IPS-18c (cell line): ENCODE results near the gene ATP6V1G1.
"Not testable (repeated sequence)": the region's sequence is repeated elsewhere in the genome, so short reads cannot be mapped to it uniquely, and the experiment has no call there.

Experiments used
- H3K4me3 ChIP-seq: 2 replicates; pipeline ENCODE4 v1.7.0; 2013; ENCODE audit warnings: low read depth, mild to moderate bottlenecking, low read length, moderate library complexity; ENCODE audit not compliant: insufficient read depth
- H3K9me3 ChIP-seq: one replicate; pipeline ENCODE4 v1.6.1; 2013; ENCODE audit warnings: mild to moderate bottlenecking, low read length, moderate library complexity; ENCODE audit not compliant: control insufficient read depth, insufficient read depth

ATP6V1G1 gene

DNA sequence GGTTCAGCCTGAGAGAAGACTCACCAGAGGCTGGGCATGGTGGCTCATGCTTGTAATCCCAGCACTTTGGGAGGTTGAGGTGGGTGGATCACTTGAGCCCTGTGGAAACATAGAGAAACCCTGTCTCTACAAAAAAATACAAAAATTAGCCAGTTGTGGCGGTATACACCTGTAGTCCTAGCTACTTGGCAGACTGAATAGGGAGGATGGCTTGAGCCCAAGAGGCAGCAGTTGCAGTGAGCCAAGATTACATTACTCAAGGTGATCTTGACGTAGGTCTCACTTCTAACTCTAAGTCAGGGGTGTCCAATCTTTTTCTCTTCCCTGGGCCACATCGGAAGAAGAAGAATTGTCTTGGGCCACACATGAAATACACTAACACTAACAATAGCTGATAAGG lies 16.2 kb upstream of the ATP6V1G1 start:
- no peaks in the 10 kb centered on the region for H3K9me3 ChIP-seq
- no peak overlapping the region for H3K4me3 ChIP-seq

DNA sequence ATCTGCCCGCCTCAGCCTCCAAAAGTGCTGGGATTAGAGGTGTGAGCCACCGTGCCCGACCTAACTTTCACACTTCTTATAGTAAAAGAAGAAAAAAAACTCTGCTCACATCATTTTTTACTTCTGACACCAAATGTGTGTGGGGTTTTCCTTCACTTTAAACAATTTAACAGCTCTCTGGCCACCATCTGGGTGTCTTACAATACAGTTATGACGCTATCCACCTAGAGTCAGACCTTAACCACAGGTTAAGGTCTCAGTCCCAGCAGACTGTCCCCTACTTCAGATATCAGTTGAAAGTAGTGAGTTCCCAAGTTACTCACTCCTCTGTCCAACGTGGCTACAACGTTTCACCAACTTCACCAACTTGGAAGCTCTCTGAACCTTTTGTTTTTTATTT lies 15.4 kb upstream of the ATP6V1G1 start:
- no peaks in the 10 kb centered on the region for H3K9me3 ChIP-seq
- H3K4me3 ChIP-seq = no peak overlapping the region

DNA sequence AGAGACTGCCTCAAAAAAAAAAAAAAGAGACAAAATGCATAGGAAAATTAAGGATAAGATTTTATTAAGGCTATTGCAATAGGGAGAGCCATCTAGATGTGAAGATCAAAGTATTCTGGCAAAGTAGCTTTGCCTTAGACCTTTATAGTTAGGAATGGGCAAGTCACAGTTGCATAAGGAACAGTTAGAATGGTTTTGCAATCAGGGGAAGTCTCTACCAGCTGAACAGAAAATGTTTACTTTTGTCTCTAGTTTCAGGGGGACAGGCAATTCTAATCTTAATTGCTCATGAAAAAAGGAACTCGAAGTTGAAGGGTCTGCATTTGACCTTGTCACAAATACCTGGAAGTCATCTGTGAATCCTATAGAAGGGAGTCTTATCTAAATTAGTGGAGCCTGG lies 13.1 kb upstream of the ATP6V1G1 start:
- Histone ChIP-seq H3K4me3 (no peak overlapping the region), H3K9me3 (no peaks in the 10 kb centered on the region)

DNA sequence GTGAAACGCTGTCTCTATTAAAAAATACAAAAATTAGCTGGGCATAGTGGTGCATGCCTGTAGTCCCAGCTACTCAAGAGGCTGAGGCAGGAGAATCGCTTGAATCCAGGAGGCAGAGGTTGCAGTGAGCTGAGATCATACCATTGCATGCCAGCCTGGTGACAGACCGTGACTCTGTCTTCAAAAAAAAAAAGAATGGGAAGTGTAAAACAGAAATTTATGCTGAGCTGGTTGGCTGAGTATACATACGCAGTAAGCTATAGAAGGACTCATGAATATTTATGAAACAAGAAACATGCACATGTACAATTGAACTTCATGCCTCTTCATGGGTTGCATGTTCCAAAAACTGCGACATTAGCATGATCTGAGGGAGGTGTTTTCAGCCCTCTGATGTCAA lies 10.8 kb upstream of the ATP6V1G1 start:
- H3K4me3 ChIP-seq, H3K9me3 ChIP-seq: not testable (repeated sequence)

GRCh38 chr9:114578134-114578533 lies 9.4 kb upstream of the ATP6V1G1 start:
- H3K9me3 ChIP-seq, H3K4me3 ChIP-seq: not testable (repeated sequence)

DNA sequence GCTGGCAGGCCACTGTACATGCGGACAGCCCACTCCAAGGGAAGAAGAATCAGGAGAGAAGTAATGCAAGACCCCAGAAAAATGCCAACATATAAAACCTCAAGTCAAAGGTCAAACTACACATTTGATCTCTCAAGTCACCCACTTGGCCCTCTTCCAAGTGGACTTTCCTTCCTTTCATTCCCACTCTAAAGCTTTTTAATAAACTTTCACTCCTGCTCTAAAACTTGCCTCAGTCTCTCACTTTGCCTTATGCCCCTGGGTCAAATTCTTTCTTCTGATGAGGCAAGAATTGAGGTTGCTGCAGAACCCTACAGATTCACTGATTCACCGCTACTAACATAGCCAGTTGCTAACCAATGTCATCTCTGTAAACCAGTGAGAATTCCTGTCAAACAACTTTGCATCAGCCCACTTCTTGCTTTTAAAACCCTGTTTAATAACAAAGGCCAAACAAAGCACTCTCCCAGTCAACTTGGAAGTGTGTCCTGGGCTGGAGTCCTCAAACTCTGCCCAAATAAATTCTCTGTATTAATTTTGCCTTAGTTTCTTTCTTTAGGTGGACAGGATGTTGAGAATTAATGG lies 6.9 kb upstream of the ATP6V1G1 start:
- Histone ChIP-seq H3K9me3 (no peaks in the 10 kb centered on the region), H3K4me3 (no peak overlapping the region)

- peaks cover 3% of the 10 kb centered on the region for H3K9me3 ChIP-seq
- H3K4me3 ChIP-seq = no peak overlapping the region
Measured at GRCh38 chr9:114583371-114584155, 4.0 kb upstream of the ATP6V1G1 start.

GRCh38 chr9:114588210-114588609 lies 641 bp downstream of the ATP6V1G1 start:
- peaks cover 3% of the 10 kb centered on the region for H3K9me3 ChIP-seq
- H3K4me3 ChIP-seq = peak overlapping the region; percentile 99

- Histone ChIP-seq H3K9me3 (peaks cover 3% of the 10 kb centered on the region), H3K4me3 (peak overlapping the region; percentile 99)
Measured at GRCh38 chr9:114588651-114589526, 1.3 kb downstream of the ATP6V1G1 start.

DNA sequence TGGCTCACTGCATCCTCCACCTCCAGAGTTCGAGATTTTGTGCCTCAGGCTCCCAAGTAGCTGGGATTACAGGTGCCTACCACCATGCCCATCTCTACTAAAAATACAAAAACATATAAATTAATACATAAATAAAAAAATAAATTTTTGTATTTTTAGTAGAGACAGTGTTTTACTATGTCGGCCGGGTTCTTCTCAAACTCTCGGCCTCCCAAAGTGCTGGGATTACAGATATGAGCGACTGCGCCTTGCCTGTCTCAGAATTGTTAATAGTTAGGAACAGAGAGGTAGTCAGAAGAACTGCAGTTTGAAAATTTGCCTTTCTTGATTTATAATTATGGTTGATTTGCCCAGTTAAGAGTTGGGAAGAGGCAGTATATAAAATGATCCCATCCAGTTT lies 2.8 kb downstream of the ATP6V1G1 start:
- Histone ChIP-seq H3K4me3 (no peak overlapping the region), H3K9me3 (peaks cover 3% of the 10 kb centered on the region)

DNA sequence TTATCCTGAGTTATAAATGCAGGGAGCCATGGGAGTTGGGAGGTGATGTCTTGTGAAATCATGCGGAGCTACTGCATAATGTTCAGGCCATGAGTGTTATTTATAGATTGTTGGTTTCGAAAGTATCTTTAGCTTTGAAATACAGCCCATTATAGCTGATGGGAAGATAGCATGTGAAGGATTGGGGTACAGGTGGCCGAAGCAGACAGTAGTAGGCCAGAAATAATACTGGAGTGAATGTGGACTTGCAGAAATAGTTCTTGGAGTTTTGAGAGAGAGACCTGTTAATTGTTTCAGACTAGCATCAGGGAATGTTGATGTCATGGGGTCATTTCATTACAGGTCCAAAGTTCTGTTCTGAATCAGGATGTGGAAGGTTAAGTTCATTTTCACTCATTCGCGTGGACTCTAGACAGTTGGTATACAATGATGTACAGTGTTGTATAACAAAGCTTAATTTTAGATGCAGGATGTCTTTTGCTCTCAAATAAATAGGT lies 3.8 kb downstream of the ATP6V1G1 start:
- Histone ChIP-seq H3K4me3 (no peak overlapping the region), H3K9me3 (peaks cover 3% of the 10 kb centered on the region)

GRCh38 chr9:114591849-114592248 lies 4.3 kb downstream of the ATP6V1G1 start:
- Histone ChIP-seq H3K4me3 (no peak overlapping the region), H3K9me3 (peaks cover 3% of the 10 kb centered on the region)

- Histone ChIP-seq H3K9me3 (peaks cover 3% of the 10 kb centered on the region), H3K4me3 (no peak overlapping the region)
Measured at GRCh38 chr9:114592356-114592755, 4.8 kb downstream of the ATP6V1G1 start.

DNA sequence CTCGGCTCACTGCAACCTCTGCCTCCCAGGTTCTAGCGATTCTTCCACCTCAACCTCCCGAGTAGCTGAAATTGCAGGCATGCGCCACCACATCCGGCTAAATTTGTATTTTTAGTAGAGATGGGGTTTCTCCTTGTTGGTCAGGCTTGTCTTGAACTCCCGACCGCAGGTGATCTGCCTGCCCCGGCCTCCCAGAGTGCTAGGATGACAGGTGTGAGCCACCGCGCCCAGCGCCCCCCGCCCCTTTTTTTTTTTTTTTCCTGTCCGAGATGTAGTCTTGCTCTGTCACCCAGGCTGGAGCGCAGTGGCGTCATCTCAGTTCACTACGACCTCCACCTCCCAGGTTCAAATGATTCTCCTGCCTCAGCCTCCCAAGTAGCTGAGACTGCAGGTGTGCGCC lies 6.6 kb downstream of the ATP6V1G1 start:
- H3K9me3 ChIP-seq = no peaks in the 10 kb centered on the region
- no peak overlapping the region for H3K4me3 ChIP-seq

DNA sequence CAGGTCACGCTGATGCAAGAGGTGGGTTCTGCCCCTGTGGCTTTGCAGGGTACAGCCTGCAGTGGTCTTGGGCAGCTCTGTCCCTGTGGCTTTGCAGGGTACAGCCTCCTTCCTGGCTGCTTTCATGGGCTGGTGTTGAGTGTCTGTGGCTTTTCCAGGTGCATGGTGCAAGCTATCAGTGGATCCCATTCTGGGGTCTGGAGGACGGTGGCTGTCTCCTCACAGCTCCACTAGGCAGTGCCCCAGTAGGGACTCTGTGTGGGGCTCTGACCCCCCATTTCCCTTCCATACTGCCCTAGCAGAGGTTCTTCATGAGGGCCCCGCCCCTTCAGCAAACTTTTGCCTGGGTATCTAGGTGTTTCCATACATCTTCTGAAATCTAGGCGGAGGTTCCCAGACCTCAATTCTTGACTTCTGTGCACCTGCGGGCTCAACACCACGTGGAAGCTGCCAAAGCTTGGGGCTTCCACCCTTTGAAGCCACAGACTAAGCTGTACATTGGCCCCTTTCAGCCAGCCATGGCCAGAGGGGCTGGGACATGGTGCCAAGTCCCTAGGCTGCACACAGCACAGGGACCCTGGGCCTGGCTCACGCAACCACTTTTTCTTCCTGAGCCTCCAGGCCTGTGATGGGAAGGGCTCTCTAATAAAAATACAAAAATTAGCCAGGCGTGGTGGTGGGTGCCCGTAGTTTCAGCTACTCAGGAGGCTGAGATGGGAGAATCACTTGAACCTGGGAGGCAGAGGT lies 13.1 kb downstream of the ATP6V1G1 start:
- H3K4me3 ChIP-seq, H3K9me3 ChIP-seq: not testable (repeated sequence)

GRCh38 chr9:114601787-114602186 lies 14.2 kb downstream of the ATP6V1G1 start:
- H3K9me3 ChIP-seq, H3K4me3 ChIP-seq: not testable (repeated sequence)

- H3K4me3 ChIP-seq = no peak overlapping the region
- H3K9me3 ChIP-seq = peaks cover 6% of the 10 kb centered on the region
Measured at GRCh38 chr9:114602620-114603019, 15.1 kb downstream of the ATP6V1G1 start.
